Activated naive CD8-positive, alpha-beta T cell treated with anti-CD3 and anti-CD28 coated beads, Interleukin-2, amount 50 U/mL, for 24 hours (primary cell): ENCODE results near the gene ACTA1.
"Not testable (repeated sequence)": the region's sequence is repeated elsewhere in the genome, so short reads cannot be mapped to it uniquely, and the experiment has no call there.

Source experiments
- ATAC-seq: fragments of 150-1000 bp; cut with Tn5 transposase; one replicate; pipeline ENCODE4 v1.10.0; 2021
- DNase-seq: peaks from one replicate; pipeline ENCODE4 v3.0.0; 2021
- H3K27ac Mint-ChIP-seq: one replicate; pipeline ENCODE4 v1.8.0; 2021; ENCODE audit warnings: mild to moderate bottlenecking, mixed read lengths
- H3K27me3 Mint-ChIP-seq: one replicate; pipeline ENCODE4 v1.8.0; 2021; ENCODE audit warnings: mixed read lengths
- H3K36me3 Mint-ChIP-seq: one replicate; pipeline ENCODE4 v1.8.0; 2021; ENCODE audit warnings: low read depth, mixed read lengths
- H3K4me1 Mint-ChIP-seq: one replicate; pipeline ENCODE4 v1.8.0; 2021; ENCODE audit warnings: mixed read lengths
- H3K4me3 Mint-ChIP-seq: one replicate; pipeline ENCODE4 v1.8.0; 2021; ENCODE audit warnings: mild to moderate bottlenecking, moderate library complexity, mixed read lengths
- H3K9me3 Mint-ChIP-seq: one replicate; pipeline ENCODE4 v1.8.0; 2021; ENCODE audit warnings: mixed read lengths

Gene ACTA1

DNA sequence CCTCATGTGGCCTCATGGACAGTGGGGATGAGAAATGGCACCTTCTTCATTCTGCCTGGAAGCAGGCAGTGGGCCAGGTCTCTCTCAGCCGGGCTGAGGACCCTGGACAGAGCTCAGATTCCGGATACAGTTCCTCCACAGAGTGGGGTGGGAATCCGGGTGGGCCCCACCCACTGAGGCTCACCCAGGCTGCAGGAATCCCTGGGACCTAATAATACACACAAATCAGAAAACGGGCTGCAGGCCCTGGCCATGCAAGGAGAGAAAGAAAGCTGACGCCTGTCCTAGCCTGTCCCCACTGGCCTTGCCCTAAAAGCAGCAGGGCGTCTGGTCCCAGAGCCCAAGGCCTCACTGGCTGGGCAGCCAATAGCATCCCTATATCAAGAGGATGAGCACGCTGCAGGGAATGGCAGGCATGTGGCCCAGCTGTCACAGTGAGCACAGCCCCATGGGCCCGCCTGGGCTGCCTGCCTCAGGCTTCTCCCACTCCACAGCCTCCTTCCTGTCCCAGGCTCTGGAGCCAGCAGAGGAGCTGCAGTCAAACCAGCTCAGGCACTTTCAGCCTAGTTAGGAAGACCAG, 25.3 kb downstream of the ACTA1 start:
- Mint-ChIP-seq H3K4me1 (peaks cover 20% of the 10 kb centered on the region), H3K27ac (no peak overlapping the region), H3K36me3 (no peaks in the 10 kb centered on the region), H3K9me3 (no peaks in the 10 kb centered on the region), H3K4me3 (no peak overlapping the region), H3K27me3 (peaks cover 78% of the 10 kb centered on the region)
- DNase-seq: no peak
- no peak for ATAC-seq

- no peak for ATAC-seq
- H3K9me3 Mint-ChIP-seq: no peaks in the 10 kb centered on the region
- H3K27ac Mint-ChIP-seq: no peak overlapping the region
- H3K27me3 Mint-ChIP-seq: peaks cover 76% of the 10 kb centered on the region
- DNase-seq: no peak
- peak overlapping the region; percentile 65 for H3K4me3 Mint-ChIP-seq
- peaks cover 20% of the 10 kb centered on the region for H3K4me1 Mint-ChIP-seq
- no peaks in the 10 kb centered on the region for H3K36me3 Mint-ChIP-seq
These were observed 26.5 kb downstream of the ACTA1 start for GRCh38 chr1:229407206-229408026.

DNA sequence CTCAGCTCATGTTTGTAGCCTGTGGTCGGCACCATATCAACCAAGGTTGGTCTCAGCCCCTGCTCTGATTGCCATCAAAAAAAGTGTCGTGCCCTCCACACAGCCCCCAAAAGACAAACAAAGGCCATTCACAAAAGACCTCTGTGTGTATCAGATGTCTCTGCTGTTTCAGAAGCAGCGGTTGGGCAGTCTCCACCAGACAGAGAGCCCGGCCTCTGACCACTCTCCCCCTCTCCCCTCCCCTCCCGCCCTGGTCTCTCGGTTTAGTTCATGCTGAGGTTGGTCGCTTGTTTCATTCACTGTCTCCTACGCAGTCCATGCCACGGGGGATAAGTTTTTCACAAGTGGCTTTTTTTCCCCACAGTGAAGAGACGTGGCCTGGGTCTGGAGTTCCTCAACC, 27.1 kb downstream of the ACTA1 start:
- peaks cover 20% of the 10 kb centered on the region for H3K4me1 Mint-ChIP-seq
- H3K4me3 Mint-ChIP-seq: peak overlapping the region; percentile 65
- H3K27me3 Mint-ChIP-seq: peaks cover 73% of the 10 kb centered on the region
- no peak for ATAC-seq
- no peak for DNase-seq
- H3K27ac Mint-ChIP-seq: no peak overlapping the region
- H3K9me3 Mint-ChIP-seq: no peaks in the 10 kb centered on the region
- no peaks in the 10 kb centered on the region for H3K36me3 Mint-ChIP-seq

DNA sequence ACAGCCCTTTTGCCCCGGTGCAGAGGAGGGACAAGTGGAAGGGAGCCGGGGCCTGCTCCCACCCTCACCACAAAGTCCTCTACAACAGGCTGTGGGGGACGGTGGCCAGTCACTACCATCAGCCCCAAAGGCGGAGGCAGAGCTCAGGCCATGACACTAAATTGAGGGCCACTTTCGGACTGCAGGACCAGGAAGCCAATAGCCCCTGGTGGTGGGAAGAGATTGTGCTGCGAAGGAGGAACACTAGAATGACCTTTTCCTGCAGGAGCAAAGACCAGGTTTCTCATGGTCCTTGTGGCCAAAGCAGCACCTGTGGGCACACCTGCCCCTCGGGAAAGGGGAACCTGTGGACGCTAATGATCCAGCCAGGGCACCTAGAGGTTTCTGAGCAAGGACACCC, 30.3 kb downstream of the ACTA1 start:
- Mint-ChIP-seq H3K9me3 (no peaks in the 10 kb centered on the region), H3K4me3 (no peak overlapping the region), H3K36me3 (no peaks in the 10 kb centered on the region), H3K27me3 (peaks cover 56% of the 10 kb centered on the region), H3K27ac (no peak overlapping the region), H3K4me1 (peaks cover 11% of the 10 kb centered on the region)
- DNase-seq (no peak), ATAC-seq (no peak)

- H3K36me3 Mint-ChIP-seq: no peaks in the 10 kb centered on the region
- H3K27me3 Mint-ChIP-seq: peaks cover 50% of the 10 kb centered on the region
- DNase-seq (no peak), ATAC-seq (no peak)
- no peaks in the 10 kb centered on the region for H3K9me3 Mint-ChIP-seq
- H3K4me3 Mint-ChIP-seq: no peak overlapping the region
- peaks cover 10% of the 10 kb centered on the region for H3K4me1 Mint-ChIP-seq
- H3K27ac Mint-ChIP-seq: no peak overlapping the region
These were observed 30.9 kb downstream of the ACTA1 start for GRCh38 chr1:229402993-229403392.

DNA sequence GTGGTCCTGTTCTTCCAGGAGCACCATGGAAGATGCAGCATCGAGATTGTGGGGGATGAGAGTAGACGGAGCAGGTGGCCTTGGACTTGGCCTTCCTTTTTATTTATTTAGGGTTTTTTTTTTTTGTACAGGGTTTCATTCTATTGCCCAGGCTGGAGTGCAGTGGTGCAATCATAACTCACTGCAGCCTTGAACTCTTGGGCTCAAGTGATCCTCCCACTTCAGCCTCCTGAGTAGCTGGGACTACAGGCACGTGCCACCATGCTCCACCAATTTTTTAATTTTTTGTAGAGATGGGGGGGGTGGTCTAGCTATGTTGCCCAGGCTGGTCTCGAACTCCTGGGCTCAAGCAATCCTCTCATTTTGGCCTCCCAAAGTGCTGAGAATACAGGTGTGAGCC, 31.6 kb downstream of the ACTA1 start:
- not testable (repeated sequence) for H3K9me3 Mint-ChIP-seq, DNase-seq, H3K36me3 Mint-ChIP-seq, ATAC-seq, H3K27ac Mint-ChIP-seq, H3K4me1 Mint-ChIP-seq, H3K4me3 Mint-ChIP-seq
- H3K27me3 Mint-ChIP-seq: peaks cover 44% of the 10 kb centered on the region

DNA sequence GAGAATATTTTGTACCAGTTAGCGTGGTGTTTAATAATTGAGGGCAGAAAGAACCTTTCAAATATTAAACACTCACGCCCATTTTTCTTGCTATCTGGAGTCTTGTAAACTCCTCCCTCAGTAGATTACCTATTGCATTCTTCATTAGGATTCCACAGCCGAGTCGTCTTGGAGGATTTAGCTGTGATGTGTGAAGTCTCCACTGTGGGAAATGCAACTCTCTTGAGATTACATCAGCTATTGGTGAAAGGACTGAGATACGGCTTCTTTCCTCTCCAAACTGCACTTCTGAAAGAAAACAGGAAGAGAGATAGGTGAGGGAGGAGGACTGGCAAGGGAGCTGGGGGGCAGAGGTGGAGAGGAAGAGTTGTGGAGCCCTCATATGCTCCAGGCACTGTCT, 36.1 kb downstream of the ACTA1 start:
- ATAC-seq: no peak
- Mint-ChIP-seq H3K9me3 (no peaks in the 10 kb centered on the region), H3K4me1 (no peaks in the 10 kb centered on the region), H3K4me3 (no peak overlapping the region), H3K36me3 (no peaks in the 10 kb centered on the region), H3K27ac (no peak overlapping the region), H3K27me3 (peaks cover 28% of the 10 kb centered on the region)
- DNase-seq: no peak

GRCh38 chr1:229396585-229397206, 37.2 kb downstream of the ACTA1 start:
- Mint-ChIP-seq H3K4me3 (no peak overlapping the region), H3K4me1 (no peaks in the 10 kb centered on the region), H3K36me3 (no peaks in the 10 kb centered on the region), H3K27ac (no peak overlapping the region), H3K27me3 (peaks cover 27% of the 10 kb centered on the region), H3K9me3 (no peaks in the 10 kb centered on the region)
- ATAC-seq (no peak), DNase-seq (no peak)

DNA sequence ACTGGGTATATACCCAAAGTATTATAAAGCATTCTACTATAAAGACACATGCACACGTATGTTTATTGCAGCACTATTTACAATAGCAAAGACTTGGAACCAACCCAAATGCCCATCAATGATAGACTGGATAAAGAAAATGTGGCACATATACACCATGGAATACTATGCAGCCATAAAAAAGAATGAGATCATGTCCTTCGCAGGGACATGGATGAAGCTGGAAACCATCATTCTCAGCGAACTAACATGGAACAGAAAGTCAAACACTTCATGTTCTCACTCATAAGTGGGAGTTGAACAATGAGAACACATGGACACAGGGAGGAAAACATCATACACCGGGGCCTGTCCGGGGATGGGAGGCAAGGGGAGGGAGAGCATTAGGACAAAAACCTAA, 39.4 kb downstream of the ACTA1 start:
- not testable (repeated sequence) for ATAC-seq, H3K4me3 Mint-ChIP-seq, H3K36me3 Mint-ChIP-seq, H3K27ac Mint-ChIP-seq, H3K4me1 Mint-ChIP-seq, H3K9me3 Mint-ChIP-seq, DNase-seq
- peaks cover 28% of the 10 kb centered on the region for H3K27me3 Mint-ChIP-seq

GRCh38 chr1:229392936-229393335, 41.0 kb downstream of the ACTA1 start:
- Mint-ChIP-seq H3K4me3 (no peak overlapping the region), H3K27ac (no peak overlapping the region), H3K9me3 (no peaks in the 10 kb centered on the region), H3K4me1 (no peaks in the 10 kb centered on the region), H3K27me3 (peaks cover 28% of the 10 kb centered on the region), H3K36me3 (no peaks in the 10 kb centered on the region)
- DNase-seq: no peak
- no peak for ATAC-seq

GRCh38 chr1:229390130-229390529, 43.8 kb downstream of the ACTA1 start:
- no peaks in the 10 kb centered on the region for H3K4me1 Mint-ChIP-seq
- DNase-seq (no peak), ATAC-seq (no peak)
- peaks cover 17% of the 10 kb centered on the region for H3K27me3 Mint-ChIP-seq
- H3K9me3 Mint-ChIP-seq: no peaks in the 10 kb centered on the region
- no peaks in the 10 kb centered on the region for H3K36me3 Mint-ChIP-seq
- H3K4me3 Mint-ChIP-seq: no peak overlapping the region
- H3K27ac Mint-ChIP-seq: no peak overlapping the region

DNA sequence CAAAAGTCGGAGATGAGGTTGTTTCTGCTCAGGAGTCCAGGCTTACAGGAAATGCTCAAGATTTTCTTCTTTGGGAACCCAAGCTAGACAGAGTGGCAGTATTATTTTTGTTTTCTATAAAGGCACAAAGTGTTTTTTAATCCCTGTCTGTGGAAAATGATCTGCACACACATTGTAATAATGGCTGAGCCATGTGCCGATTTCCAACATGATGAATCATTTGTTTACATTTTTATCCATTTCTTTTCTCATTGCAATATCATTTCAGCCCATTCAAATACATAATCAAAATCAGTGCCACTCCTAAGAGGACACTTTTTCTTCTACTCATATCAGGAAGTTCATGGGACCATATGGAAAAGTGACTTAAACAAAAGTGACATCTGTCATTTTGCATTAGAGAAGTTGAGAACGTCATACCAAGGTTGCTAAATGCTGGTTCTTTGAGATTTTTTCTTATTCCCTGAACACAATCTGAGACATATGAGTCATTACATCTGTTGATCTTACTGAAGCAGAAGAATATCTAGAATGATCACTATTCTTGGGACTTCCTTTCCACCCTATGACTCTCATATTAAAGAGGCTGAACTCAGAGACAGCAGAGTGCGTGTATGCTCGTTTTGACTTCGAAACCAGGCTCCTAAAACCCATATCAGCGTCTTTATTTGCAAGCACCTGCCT, 44.9 kb downstream of the ACTA1 start:
- ATAC-seq (no peak), DNase-seq (no peak)
- H3K4me1 Mint-ChIP-seq: no peaks in the 10 kb centered on the region
- H3K4me3 Mint-ChIP-seq: no peak overlapping the region
- H3K36me3 Mint-ChIP-seq: no peaks in the 10 kb centered on the region
- no peak overlapping the region for H3K27ac Mint-ChIP-seq
- no peaks in the 10 kb centered on the region for H3K9me3 Mint-ChIP-seq
- H3K27me3 Mint-ChIP-seq: peaks cover 13% of the 10 kb centered on the region

GRCh38 chr1:229385853-229386456, 47.9 kb downstream of the ACTA1 start:
- H3K36me3 Mint-ChIP-seq: no peaks in the 10 kb centered on the region
- peaks cover 16% of the 10 kb centered on the region for H3K27me3 Mint-ChIP-seq
- no peak for ATAC-seq
- no peaks in the 10 kb centered on the region for H3K4me1 Mint-ChIP-seq
- H3K9me3 Mint-ChIP-seq: no peaks in the 10 kb centered on the region
- no peak overlapping the region for H3K27ac Mint-ChIP-seq
- no peak overlapping the region for H3K4me3 Mint-ChIP-seq
- no peak for DNase-seq

DNA sequence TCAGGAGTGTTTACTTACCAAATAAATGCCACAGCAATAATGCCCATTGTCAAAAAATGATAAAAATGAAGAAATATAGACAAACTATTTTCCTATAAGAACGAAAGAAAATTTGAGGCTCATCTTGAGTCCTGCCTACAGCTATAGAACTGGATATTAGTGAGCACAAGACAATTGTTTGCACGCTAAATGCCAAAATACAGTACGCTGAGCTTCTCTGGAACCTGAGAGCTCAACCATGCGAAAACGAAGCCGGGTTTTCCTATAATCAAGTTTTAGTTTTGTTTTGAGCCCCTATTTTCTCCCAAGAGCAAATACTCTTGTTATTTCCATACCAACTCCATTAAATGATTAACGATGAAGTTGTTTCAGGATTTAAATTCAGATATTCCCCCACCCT, 49.1 kb downstream of the ACTA1 start:
- Mint-ChIP-seq H3K27ac (no peak overlapping the region), H3K4me1 (no peaks in the 10 kb centered on the region), H3K4me3 (no peak overlapping the region), H3K36me3 (no peaks in the 10 kb centered on the region), H3K9me3 (no peaks in the 10 kb centered on the region), H3K27me3 (peaks cover 10% of the 10 kb centered on the region)
- DNase-seq (no peak), ATAC-seq (no peak)
